HL-60 (cell line): ENCODE results near the gene FAM114A2.

Source experiments
- CTCF ChIP-seq: IDR thresholded peaks from one replicate; pipeline ENCODE4 v1.5.1; 2011; ENCODE audit warnings: low read length, control low read depth, inconsistent platforms; ENCODE audit not compliant: insufficient read depth
- POLR2AphosphoS5 ChIP-seq: IDR thresholded peaks from 2 replicates; pipeline ENCODE4 v1.6.1; 2012; ENCODE audit warnings: low read depth

GRCh38 chr5:153974131-153974812 lies 64.4 kb downstream of the FAM114A2 start:
- TF ChIP-seq CTCF (peak; percentile 45), POLR2AphosphoS5 (no peak)
